HG03064 (cell line): ENCODE data around the gene REM2.
"Not testable (repeated sequence)": the region's sequence is repeated elsewhere in the genome, so short reads cannot be mapped to it uniquely, and the experiment has no call there.

Source experiments
- ATAC-seq: cut with Tn5 transposase; IDR thresholded peaks from one replicate; pipeline ENCODE4 v1.9.1; 2021; ENCODE audit warnings: low read depth; ENCODE audit not compliant: unreplicated experiment

Gene REM2

DNA sequence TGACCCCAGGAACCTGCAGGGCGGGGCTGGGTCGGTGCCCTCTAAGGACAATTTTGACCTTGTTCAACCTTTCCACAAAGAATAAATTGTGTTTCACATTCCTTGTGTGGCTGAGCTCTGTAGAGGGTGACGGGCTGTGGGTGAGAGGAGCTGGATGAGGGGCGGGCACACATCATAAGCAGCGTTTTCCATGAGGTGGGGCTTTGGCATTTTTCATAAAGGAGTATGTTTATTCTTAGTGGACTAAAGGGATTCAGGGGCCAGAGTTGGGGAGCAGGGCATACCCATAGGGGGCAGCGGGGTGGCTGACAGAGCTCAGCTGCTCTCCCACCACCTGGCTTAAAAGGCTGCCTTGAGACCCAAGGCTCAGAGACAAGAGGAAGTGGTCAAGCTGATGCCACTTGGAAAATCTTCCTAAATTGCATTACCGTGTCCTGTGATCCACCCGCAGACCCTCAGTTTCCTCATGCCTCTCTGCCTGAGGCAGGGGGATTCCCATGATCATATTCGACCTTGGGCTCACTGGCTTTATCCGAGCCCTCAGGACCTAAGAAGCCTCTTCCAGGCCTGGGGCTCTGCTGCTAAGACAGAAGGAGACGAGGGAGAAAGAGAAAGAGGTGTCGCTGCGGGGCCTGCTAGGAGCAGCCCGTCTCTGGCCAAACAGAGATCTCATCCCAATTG is 35.2 kb upstream of the REM2 start:
- ATAC-seq = no peak

DNA sequence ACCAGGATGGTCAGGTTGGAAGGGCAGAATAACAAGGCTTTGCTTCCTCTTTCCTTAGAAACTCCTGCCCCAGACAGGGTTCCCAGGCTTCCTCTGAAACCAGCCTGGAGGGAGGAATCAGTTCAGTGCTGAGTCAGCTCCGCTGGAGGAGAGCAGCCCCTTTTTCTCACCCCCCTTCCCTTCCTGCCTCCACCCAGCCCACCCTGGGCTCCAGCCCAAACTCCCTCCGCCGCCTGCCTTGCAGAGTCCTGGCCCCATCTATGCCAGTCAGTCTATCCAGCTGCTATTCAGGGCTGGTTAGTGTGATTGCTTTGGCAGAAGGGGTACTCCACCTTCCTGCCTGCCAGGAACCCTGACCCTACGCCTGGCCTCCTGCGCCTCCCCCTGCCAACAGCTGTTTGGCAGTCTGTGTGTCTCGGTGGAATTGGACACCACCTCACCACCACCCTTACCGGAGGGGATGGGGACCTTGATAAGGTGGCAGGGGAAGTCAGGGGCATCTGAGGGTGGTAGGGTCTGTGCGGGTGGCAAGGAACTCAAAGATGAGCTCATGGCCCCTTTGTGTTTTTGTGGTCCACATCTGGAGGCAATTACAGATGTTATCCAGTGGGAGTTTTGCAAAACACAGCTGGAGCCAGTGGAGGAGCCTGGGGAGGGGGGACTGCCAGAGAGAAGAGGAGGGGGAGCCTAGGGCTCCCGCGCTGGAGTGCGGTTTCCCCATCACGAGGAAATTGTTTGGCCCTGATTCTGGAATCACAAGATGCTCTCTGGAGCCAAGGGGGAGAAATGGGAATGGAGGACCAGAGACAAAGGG is 34.5 kb upstream of the REM2 start:
- ATAC-seq = no peak

DNA sequence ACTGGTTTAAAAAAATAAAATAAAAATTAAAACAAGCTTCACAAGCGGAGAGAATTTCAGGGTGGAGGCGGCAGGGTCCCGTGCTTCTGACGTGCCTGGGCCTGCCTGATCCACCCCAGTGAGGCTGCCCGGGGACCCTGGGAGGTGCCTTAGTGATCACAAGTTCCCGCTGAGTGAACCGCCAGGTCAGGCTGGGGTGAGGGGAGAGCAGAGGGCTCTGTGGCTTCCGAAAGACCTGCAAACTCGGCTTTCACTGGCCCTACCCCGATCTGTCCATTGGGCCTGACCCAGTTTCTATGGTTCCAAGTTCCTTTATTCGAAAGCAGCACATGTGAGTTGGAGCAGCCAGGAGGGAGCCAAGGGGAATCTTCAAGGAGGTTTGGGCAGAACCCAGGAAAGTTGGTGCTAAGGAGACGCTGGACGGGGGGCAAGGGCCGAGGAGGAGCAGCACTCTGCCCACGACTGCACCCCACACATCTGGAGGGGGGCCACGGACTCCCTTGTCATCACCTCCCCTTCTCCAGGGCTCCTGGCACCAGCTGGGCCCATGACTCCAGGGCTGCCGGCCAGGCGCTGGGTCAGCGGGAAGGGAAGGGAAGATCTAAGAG is 33.7 kb upstream of the REM2 start:
- ATAC-seq = no peak

DNA sequence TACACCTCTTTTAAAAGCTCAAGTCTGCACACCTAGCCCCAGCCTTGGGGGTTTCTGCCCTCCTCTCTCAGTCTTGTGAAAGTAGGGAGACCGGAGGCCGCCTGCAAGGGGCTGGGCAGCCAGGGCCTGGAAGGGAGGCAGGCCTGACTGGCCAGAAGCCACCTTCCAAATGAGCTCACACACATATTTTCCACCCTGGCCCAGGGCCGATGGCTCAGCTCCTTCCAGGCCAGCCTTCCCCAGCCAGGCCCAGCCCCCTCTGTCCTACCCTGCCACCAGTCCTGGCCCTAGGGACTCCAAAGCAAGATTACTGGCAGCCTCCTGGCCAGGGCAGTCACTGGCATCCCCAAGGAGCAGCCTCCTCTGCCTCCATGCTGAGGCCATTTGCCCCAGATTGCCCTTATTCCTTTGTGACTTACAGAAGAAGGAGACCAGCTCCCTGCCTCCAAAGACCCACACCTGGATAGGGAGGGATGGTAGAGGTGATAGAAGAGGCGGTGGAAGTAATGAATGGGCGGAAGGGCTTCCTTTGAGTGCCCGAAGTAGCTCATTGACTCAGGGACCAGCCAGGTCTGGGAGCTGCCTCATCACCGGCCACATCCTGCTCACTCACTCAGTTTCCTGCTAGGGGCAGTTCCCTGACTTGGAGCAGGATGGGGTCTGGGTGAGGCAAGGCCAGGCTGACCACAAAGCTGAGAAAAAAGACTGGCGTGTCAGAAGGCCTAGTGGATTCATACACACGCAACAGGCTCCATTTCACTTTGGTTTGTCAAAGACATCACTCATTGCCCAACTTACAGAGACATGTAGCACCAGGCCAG is 31.9 kb upstream of the REM2 start:
- ATAC-seq = no peak

- ATAC-seq = not testable (repeated sequence)
These were observed 30.8 kb upstream of the REM2 start for GRCh38 chr14:22852178-22852577.

DNA sequence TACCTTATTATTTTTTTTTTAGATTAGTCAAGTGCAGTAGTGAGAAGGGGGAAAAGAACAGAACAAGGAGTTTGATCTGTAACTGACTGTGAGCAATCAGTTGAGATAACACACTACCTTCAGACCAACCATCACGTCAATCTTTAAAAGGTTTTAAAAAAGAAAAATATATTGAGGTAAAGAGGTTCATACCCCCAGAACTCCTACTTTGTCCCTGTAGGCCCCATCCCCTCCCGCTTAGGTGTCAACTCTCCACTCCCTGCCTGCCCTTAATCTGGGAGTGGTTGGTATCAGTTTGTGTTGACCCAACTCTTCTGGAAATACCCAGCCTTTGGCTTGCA is 30.5 kb upstream of the REM2 start:
- no peak for ATAC-seq

- peak; percentile 68 for ATAC-seq
These were observed 29.9 kb upstream of the REM2 start for GRCh38 chr14:22852940-22853767.

GRCh38 chr14:22854296-22854695 is 28.7 kb upstream of the REM2 start:
- ATAC-seq = not testable (repeated sequence)

GRCh38 chr14:22854963-22855724 is 27.9 kb upstream of the REM2 start:
- no peak for ATAC-seq

DNA sequence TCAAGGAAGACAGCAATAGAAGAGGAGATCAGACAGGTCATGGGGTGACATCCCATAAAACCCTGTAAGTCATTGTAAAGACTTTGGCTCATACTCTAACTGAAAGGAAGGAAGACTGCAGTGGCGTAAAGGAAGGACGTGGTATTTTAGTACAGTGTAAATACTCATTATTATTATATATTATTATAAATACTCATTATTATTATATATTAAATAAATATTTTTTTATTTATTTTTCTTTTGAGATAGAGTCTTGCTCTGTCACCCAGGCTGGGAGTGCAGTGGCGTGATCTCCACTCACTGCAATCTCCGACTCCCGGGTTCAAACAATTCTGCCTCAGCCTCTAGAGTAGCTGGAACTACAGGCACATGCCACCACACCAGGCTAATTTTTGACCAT is 26.6 kb upstream of the REM2 start:
- ATAC-seq = no peak

DNA sequence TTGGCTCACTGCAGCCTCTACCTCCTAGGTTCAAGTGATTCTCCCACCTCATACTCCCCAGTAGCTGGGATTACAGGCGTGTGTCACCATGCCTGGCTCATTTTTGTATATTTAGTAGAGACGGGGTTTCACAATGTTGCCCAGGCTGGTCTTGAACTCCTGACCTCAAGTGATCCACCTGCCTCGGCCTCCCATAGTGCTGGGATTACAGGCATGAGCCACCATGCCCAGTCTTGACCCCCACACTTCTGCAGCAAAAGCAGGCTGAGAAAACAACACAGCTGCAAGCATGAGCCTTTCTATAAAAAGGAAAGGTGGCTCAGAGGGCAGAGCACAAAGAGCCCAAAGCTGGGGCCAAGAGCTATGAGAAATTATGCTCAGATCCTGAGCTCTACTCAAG is 22.6 kb upstream of the REM2 start:
- ATAC-seq = not testable (repeated sequence)

DNA sequence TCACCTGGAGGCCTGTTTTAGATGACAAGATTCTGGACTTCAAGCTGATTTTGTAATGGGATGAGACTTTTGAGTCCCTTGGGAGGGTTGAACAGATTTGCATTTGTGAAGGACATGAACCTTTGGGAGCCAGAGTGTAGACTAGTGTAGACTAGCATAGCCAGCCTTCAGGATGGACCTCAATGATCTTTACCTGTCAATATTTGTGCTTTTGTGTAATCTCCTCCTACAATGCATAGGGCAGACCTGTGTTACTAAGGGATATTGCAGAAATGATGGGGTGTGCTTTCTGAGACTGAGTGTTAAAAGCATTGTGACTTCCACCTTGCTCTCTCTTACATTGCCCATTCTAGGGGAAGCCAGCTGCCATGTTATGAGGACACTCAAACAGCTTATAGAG is 21.4 kb upstream of the REM2 start:
- no peak for ATAC-seq

DNA sequence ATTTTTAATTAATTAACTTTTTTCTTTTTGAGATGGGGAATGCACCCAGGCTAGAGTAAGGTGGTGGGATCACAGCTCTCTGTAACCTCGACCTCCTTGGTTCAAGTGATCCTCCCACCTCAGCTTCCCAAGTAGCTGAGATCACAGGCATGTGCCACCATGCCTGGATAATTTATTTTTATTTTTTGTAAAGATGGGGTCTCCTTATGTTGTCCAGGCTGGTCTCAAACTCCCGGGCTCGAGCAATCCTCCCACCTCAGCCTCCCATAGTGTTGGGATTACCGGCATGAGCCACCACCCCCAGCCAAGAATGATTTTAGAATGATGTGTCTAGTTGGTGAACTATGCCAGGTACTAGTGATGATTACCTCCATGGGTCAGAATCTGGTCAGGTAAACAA is 18.0 kb upstream of the REM2 start:
- no peak for ATAC-seq

DNA sequence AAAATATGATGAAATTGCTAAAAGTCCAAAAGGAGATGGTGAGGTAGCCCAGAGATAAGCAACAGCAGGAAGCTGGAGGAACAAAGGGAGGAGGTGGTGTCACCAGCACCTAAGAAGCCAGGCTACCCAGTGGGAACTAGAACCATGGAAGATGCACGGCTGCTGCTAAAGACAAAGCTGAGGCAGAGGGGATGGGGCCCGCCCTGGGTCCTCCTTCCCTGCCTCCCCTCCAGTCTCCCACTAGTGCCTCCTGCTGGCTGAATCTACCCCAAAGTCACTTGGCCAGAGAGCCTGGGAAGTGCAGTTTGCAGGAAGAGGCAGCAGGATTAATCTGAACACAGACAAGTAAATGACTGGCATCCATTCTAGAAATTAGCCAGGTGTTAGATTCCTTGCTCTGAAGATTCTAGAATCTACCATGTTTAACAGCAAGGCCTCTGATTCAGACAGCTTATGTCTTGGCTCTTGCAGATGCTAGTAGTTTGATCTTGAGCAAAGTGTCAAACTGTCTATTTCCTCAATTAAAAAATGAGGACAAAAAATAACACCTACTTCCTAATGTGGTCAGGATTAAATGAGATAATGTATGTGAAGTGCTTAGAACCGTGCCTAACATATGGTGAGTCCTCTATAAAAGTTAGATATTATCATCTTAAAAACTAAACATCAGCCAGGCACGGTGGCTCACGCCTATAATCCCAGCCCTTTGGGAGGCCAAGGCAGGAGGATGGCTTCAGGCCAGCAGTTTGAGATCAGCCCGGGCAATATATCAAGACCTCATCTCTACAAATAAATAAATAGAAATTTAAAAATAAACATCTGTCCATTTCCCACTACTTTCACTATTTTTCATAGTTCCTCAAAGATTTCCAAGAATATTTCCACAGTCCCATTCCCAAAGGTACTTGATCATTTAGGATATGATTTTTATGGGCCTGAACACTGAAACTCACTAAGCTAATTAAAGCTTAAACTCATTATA is 17.3 kb upstream of the REM2 start:
- no peak for ATAC-seq

- ATAC-seq = no peak
These were observed 16.1 kb upstream of the REM2 start for GRCh38 chr14:22866874-22867273.

DNA sequence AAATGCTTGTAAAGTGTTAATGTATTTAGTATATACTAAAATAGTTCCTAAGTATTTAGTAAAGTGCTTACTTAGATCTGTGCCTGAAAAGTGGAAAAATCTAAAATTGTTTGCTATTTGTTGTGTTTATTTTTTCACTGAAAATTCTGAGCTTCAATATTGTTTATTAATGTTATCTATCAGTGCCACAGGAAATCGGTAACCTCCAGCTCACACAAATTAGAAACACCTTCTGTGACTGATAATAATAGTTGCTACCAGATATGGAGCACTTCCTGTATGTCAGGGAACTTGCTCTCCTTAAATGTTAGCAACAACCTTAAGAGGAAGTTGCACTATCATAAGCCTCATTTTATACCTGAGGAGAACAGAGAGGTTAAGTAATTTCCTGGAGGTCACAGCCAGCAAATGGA is 12.2 kb upstream of the REM2 start:
- peak; percentile 27 for ATAC-seq

DNA sequence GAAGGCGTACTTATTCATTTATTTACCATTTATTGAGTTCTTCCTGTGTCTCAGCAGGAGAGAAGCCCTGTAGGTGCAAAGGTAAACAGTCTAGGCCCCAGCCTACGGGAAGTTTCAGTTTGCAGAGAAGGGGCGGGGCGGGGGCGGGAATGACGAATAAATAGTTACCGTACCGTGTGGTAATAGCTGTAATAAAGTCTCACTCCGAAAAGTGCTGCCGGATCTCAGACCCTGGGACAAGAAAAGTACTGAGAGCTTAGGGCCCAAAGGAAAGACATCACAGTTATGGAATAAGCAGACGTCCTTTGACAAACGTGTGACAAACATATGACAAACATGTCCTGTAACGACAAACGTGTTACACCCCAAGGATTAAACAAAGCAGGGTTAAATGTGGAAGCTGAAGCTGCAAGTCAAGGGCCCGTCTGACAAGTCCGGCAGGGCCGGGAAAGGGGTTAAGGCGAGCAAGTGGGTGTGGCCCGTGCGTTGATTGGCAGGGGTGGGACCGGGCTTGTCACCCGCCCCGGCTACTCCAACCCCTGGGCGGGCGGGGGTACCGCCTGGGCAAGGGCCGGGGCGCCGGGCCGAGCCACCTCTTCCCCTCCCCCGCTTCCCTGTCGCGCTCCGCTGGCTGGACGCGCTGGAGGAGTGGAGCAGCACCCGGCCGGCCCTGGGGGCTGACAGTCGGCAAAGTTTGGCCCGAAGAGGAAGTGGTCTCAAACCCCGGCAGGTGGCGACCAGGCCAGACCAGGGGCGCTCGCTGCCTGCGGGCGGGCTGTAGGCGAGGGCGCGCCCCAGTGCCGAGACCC is 11.6 kb upstream of the REM2 start, which contains the start of gene LRP10:
TSS of gene LRP10 (plus strand) at position 517 of the 809 bp plus-strand sequence. CDS start 564 bp downstream, outside the sequence.
- peak; percentile 71 for ATAC-seq
